ENCODE data around the gene DTNA. TPM values are rescaled to one million over a fixed set of nuclear protein-coding genes. Genes with fewer than 3 reads are reported as not detected.
"Not testable (repeated sequence)": the region's sequence is repeated elsewhere in the genome, so short reads cannot be mapped to it uniquely, and the experiment has no call there.

DTNA gene
- total RNA-seq, 2 experiments from 2014 or later = not detected

DNA sequence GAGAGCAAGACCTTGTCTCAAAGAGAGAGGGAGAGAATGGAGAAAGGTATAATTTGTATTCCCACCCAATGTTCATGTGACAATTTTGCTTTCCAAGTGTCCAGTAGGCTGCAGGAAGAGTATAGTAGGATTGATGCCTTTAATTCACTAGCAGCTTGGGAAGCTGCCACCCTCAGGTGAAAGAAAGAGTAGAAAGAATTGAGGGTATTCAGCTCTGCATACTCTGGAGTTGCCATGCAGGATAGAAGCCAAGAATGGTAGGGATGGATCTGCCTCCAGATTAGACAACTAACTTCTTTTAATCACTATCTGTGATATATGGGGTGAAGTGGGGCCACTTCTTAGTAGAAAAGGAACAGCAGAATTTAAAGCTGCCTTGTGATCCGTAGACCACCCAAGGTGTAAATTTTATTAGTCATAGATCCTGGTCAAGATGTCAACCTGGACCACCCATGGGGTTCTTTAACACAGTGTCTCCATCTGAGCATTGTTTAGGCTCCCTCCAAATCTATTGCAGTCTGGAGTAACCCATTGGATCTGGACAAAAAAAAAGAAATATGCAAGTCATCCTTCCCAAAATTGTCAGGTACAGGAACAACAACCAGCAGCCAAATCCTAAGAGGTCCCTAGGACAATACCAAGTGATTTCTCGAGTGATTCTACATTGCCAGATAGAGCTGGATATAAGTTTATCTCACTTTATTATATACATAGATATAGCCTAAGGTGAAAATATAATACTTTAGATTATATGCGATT, 33.1 kb upstream of the DTNA start:
- intact Hi-C loops (cut with DNase I, micrococcal nuclease) = no loop called here
- Mint-ChIP-seq H3K27ac (no peak overlapping the region), H3K4me1 (ENCODE audit: low read depth) (no peaks in the 10 kb centered on the region), H3K36me3 (ENCODE audit: low read depth) (no peaks in the 10 kb centered on the region), H3K9me3 (no peaks in the 10 kb centered on the region), H3K4me3 (no peak overlapping the region), H3K27me3 (no peaks in the 10 kb centered on the region)
- ChIA-PET CTCF (interaction anchor here (1.4 kb wide), 1 partner anchor 16 kb away, joined by 4 read pairs; no protein-coding TSS in a partner anchor), POLR2A (no interaction called here)
- Histone ChIP-seq H3K27ac (ENCODE audit: low read depth in 1 of 2, low read length in 2 of 2) (no peak overlapping the region), H3K36me3 (ENCODE audit: insufficient read depth, low read length) (no peaks in the 10 kb centered on the region), H3K27me3 (ENCODE audit: control insufficient read depth in 1 of 2, insufficient read depth in 2 of 2, low read length in 2 of 2) (no peaks in the 10 kb centered on the region), H3K4me3 (ENCODE audit: low read length) (no peak overlapping the region), H3K9me3 (ENCODE audit: control insufficient read depth in 1 of 2, insufficient read depth in 1 of 2, low read length in 2 of 2) (no peaks in the 10 kb centered on the region), H3K4me1 (ENCODE audit: insufficient read depth, low read length) (no peaks in the 10 kb centered on the region)
- ATAC-seq (ENCODE audit: poor library complexity) (no peak), DNase-seq (no peak)
- TF ChIP-seq, protein P1, sequence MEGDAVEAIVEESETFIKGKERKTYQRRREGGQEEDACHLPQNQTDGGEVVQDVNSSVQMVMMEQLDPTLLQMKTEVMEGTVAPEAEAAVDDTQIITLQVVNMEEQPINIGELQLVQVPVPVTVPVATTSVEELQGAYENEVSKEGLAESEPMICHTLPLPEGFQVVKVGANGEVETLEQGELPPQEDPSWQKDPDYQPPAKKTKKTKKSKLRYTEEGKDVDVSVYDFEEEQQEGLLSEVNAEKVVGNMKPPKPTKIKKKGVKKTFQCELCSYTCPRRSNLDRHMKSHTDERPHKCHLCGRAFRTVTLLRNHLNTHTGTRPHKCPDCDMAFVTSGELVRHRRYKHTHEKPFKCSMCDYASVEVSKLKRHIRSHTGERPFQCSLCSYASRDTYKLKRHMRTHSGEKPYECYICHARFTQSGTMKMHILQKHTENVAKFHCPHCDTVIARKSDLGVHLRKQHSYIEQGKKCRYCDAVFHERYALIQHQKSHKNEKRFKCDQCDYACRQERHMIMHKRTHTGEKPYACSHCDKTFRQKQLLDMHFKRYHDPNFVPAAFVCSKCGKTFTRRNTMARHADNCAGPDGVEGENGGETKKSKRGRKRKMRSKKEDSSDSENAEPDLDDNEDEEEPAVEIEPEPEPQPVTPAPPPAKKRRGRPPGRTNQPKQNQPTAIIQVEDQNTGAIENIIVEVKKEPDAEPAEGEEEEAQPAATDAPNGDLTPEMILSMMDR (IDR thresholded peaks at IDR 0.05) = no peak

DNA sequence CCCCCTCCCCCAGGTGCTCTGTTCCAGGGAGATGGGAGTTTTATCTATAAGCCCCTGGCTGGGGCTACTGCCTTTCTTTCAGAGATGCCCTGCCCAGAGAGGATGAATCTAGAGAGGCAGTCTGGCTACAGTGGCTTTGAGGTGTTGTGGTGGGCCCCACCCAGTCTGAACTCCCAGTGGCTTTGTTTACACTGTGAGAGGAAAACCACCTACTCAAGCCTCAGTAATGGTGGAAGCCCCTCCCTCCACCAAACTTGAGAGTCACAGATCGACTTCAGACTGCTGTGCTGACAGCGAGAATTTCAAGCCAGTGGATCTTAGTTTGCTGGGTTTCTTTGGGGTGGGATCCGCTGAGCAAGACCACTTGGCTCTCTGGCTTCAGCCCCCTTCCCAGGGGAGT, 20.3 kb upstream of the DTNA start:
- H3K27me3 ChIP-seq (ENCODE audit: control insufficient read depth in 1 of 2, insufficient read depth in 2 of 2, low read length in 2 of 2); H3K4me1 Mint-ChIP-seq (ENCODE audit: low read depth); H3K27ac Mint-ChIP-seq; H3K9me3 ChIP-seq (ENCODE audit: control insufficient read depth in 1 of 2, insufficient read depth in 1 of 2, low read length in 2 of 2); H3K4me3 Mint-ChIP-seq; H3K36me3 Mint-ChIP-seq (ENCODE audit: low read depth); intact Hi-C loops (cut with DNase I, micrococcal nuclease); ATAC-seq (ENCODE audit: poor library complexity); POLR2A ChIA-PET; H3K27ac ChIP-seq (ENCODE audit: low read depth in 1 of 2, low read length in 2 of 2); H3K9me3 Mint-ChIP-seq; H3K4me1 ChIP-seq (ENCODE audit: insufficient read depth, low read length); H3K27me3 Mint-ChIP-seq; H3K36me3 ChIP-seq (ENCODE audit: insufficient read depth, low read length); CTCF ChIA-PET; H3K4me3 ChIP-seq (ENCODE audit: low read length): not testable (repeated sequence)
- DNase-seq = peak in 1 of 14 experiments; percentile 20

- no peaks in the 10 kb centered on the region for H3K4me1 ChIP-seq (ENCODE audit: insufficient read depth, low read length)
- Mint-ChIP-seq H3K27ac (no peak overlapping the region), H3K4me1 (ENCODE audit: low read depth) (no peaks in the 10 kb centered on the region), H3K9me3 (no peaks in the 10 kb centered on the region), H3K36me3 (ENCODE audit: low read depth) (no peaks in the 10 kb centered on the region), H3K27me3 (peaks cover 10% of the 10 kb centered on the region), H3K4me3 (no peak overlapping the region)
- TF ChIP-seq, protein P1 (IDR thresholded peaks at IDR 0.05) = no peak
- ATAC-seq (ENCODE audit: poor library complexity) (no peak), DNase-seq (no peak)
- CTCF ChIA-PET = no interaction called here
- intact Hi-C loops (cut with DNase I, micrococcal nuclease) = no loop called here
- no peak overlapping the region for H3K27ac ChIP-seq (ENCODE audit: low read depth in 1 of 2, low read length in 2 of 2)
- no peak overlapping the region for H3K4me3 ChIP-seq (ENCODE audit: low read length)
- peaks cover 0 to 4% of the 10 kb centered on the region in 2 experiments for H3K9me3 ChIP-seq (ENCODE audit: control insufficient read depth in 1 of 2, insufficient read depth in 1 of 2, low read length in 2 of 2)
- H3K36me3 ChIP-seq (ENCODE audit: insufficient read depth, low read length) = no peaks in the 10 kb centered on the region
- POLR2A ChIA-PET = no interaction called here
- peaks cover 0 to 4% of the 10 kb centered on the region in 2 experiments for H3K27me3 ChIP-seq (ENCODE audit: control insufficient read depth in 1 of 2, insufficient read depth in 2 of 2, low read length in 2 of 2)
Measured at GRCh38 chr18:34691614-34692013, 18.5 kb upstream of the DTNA start.

Measured in CD4-positive, alpha-beta T cell (primary cell).